Activated naive CD8-positive, alpha-beta T cell treated with anti-CD3 and anti-CD28 coated beads for 36 hours (primary cell): Measurements from ENCODE around the gene INHBC. TPM values are rescaled to one million over a fixed set of nuclear protein-coding genes. Genes with fewer than 3 reads are reported as not detected.
"Not testable (repeated sequence)": the region's sequence is repeated elsewhere in the genome, so short reads cannot be mapped to it uniquely, and the experiment has no call there.

Source experiments
- DNase-seq: peaks from one replicate; pipeline ENCODE4 v3.0.0; 2021
- H3K27ac Mint-ChIP-seq: one replicate; pipeline ENCODE4 v1.8.0; 2022; ENCODE audit warnings: mild to moderate bottlenecking, moderate library complexity, mixed read lengths
- H3K27me3 Mint-ChIP-seq: one replicate; pipeline ENCODE4 v1.8.0; 2022; ENCODE audit warnings: mild to moderate bottlenecking, mixed read lengths
- H3K36me3 Mint-ChIP-seq: one replicate; pipeline ENCODE4 v1.8.0; 2021; ENCODE audit warnings: mild to moderate bottlenecking, mixed read lengths
- H3K4me1 Mint-ChIP-seq: one replicate; pipeline ENCODE4 v1.8.0; 2021; ENCODE audit warnings: mixed read lengths
- H3K4me3 Mint-ChIP-seq: one replicate; pipeline ENCODE4 v1.8.0; 2022; ENCODE audit warnings: mild to moderate bottlenecking, moderate library complexity, mixed read lengths
- H3K9me3 Mint-ChIP-seq: one replicate; pipeline ENCODE4 v1.8.0; 2022; ENCODE audit warnings: mixed read lengths
- total RNA-seq, 2 experiments: library from RNA; stranded (reverse); gene quantifications; one replicate each; pipeline ENCODE4 v1.2.3, GENCODE V29; 2021

The INHBC gene
- total RNA-seq, 2 experiments from 2014 or later, result not detected

GRCh38 chr12:57416039-57416996, 18.3 kb upstream of the INHBC start:
- no peak for DNase-seq
- H3K27me3 Mint-ChIP-seq, result no peaks in the 10 kb centered on the region
- peaks cover 20% of the 10 kb centered on the region for H3K4me1 Mint-ChIP-seq
- H3K9me3 Mint-ChIP-seq, result no peaks in the 10 kb centered on the region
- no peak overlapping the region for H3K4me3 Mint-ChIP-seq
- no peak overlapping the region for H3K27ac Mint-ChIP-seq
- peaks cover 3% of the 10 kb centered on the region for H3K36me3 Mint-ChIP-seq

- H3K9me3 Mint-ChIP-seq, result no peaks in the 10 kb centered on the region
- DNase-seq, result no peak
- no peak overlapping the region for H3K27ac Mint-ChIP-seq
- peaks cover 19% of the 10 kb centered on the region for H3K4me1 Mint-ChIP-seq
- H3K4me3 Mint-ChIP-seq, result no peak overlapping the region
- H3K36me3 Mint-ChIP-seq, result peaks cover 8% of the 10 kb centered on the region
- H3K27me3 Mint-ChIP-seq, result no peaks in the 10 kb centered on the region
These were observed 16.3 kb upstream of the INHBC start for GRCh38 chr12:57418255-57418654.

GRCh38 chr12:57419495-57419894, 15.1 kb upstream of the INHBC start:
- H3K4me3 Mint-ChIP-seq, result no peak overlapping the region
- no peak for DNase-seq
- H3K27ac Mint-ChIP-seq, result no peak overlapping the region
- no peaks in the 10 kb centered on the region for H3K27me3 Mint-ChIP-seq
- peaks cover 9% of the 10 kb centered on the region for H3K36me3 Mint-ChIP-seq
- H3K9me3 Mint-ChIP-seq, result no peaks in the 10 kb centered on the region
- H3K4me1 Mint-ChIP-seq, result peaks cover 19% of the 10 kb centered on the region

- H3K36me3 Mint-ChIP-seq, result peaks cover 9% of the 10 kb centered on the region
- no peak overlapping the region for H3K27ac Mint-ChIP-seq
- DNase-seq, result no peak
- H3K4me1 Mint-ChIP-seq, result peaks cover 16% of the 10 kb centered on the region
- no peaks in the 10 kb centered on the region for H3K9me3 Mint-ChIP-seq
- no peaks in the 10 kb centered on the region for H3K27me3 Mint-ChIP-seq
- no peak overlapping the region for H3K4me3 Mint-ChIP-seq
These were observed 14.1 kb upstream of the INHBC start for GRCh38 chr12:57420482-57420881.

DNA sequence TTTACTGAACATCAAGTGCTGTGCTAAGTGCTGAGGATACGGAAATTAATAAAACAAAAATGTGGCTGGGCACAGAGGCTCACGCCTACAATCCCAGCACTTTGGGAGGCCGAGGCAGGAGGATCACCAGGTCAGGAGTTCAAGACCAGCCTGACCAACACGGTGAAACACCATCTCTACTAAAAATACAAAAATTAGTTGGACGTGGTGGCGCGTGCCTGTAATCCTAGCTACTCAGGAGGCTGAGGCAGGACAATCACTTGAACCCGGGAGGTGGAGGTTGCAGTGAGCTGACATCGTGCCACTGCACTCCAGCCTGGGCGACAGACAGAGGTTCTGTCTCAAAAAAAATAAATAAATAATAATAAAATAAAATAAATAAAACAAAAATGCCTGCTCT, 7.6 kb upstream of the INHBC start:
- not testable (repeated sequence) for H3K4me3 Mint-ChIP-seq, H3K9me3 Mint-ChIP-seq, H3K27ac Mint-ChIP-seq, H3K27me3 Mint-ChIP-seq, DNase-seq
- Mint-ChIP-seq H3K4me1 (peaks cover 33% of the 10 kb centered on the region), H3K36me3 (peaks cover 21% of the 10 kb centered on the region)

DNA sequence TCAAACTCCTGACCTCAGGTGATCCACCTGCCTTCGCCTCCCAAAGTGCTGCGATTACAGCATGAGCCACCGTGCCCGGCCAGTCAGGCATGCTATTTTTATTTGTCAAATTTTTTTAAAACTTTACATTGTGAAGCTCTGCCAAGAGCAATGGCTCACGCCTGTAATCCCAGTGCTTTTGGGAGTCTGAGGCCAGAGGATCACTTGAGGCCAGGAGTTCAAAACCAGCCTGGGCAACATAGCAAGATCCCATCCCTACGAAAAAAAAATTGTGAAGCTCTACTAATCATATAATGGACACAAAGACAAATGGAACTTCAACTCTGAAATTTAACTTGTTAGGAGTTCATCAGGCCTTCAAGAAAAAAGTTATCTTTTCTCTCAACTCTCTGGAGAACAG, 5.6 kb upstream of the INHBC start:
- Mint-ChIP-seq H3K4me3 (peak overlapping the region; percentile 98), H3K9me3 (no peaks in the 10 kb centered on the region), H3K36me3 (peaks cover 17% of the 10 kb centered on the region), H3K4me1 (peaks cover 29% of the 10 kb centered on the region), H3K27ac (peak overlapping the region; percentile 98), H3K27me3 (peaks cover 3% of the 10 kb centered on the region)
- no peak for DNase-seq

GRCh38 chr12:57429473-57430111, 5.0 kb upstream of the INHBC start:
- H3K4me1 Mint-ChIP-seq, result peaks cover 29% of the 10 kb centered on the region
- H3K4me3 Mint-ChIP-seq, result peak overlapping the region; percentile 98
- no peak for DNase-seq
- H3K36me3 Mint-ChIP-seq, result peaks cover 15% of the 10 kb centered on the region
- H3K27ac Mint-ChIP-seq, result peak overlapping the region; percentile 98
- H3K27me3 Mint-ChIP-seq, result peaks cover 3% of the 10 kb centered on the region
- no peaks in the 10 kb centered on the region for H3K9me3 Mint-ChIP-seq

GRCh38 chr12:57430112-57430930, 4.3 kb upstream of the INHBC start:
- H3K36me3 Mint-ChIP-seq, result peaks cover 15% of the 10 kb centered on the region
- peaks cover 3% of the 10 kb centered on the region for H3K27me3 Mint-ChIP-seq
- peak overlapping the region; percentile 98 for H3K27ac Mint-ChIP-seq
- no peaks in the 10 kb centered on the region for H3K9me3 Mint-ChIP-seq
- DNase-seq, result peak; percentile 81
- H3K4me3 Mint-ChIP-seq, result peak overlapping the region; percentile 98
- peaks cover 32% of the 10 kb centered on the region for H3K4me1 Mint-ChIP-seq

GRCh38 chr12:57430931-57431566, 3.5 kb upstream of the INHBC start, which contains the start of gene R3HDM2:
Gene R3HDM2, minus strand, starts transcription at chr12:57431043. Its CDS starts 120,615 bp downstream, at chr12:57310428.
- DNase-seq, result peak; percentile 96
- Mint-ChIP-seq H3K4me1 (peaks cover 34% of the 10 kb centered on the region), H3K27me3 (peaks cover 3% of the 10 kb centered on the region), H3K36me3 (peaks cover 14% of the 10 kb centered on the region), H3K27ac (peak within 1 kb of the TSS; percentile 98), H3K9me3 (no peaks in the 10 kb centered on the region), H3K4me3 (peak within 1 kb of the TSS; percentile 98)

- Mint-ChIP-seq H3K4me1 (peaks cover 29% of the 10 kb centered on the region), H3K9me3 (no peaks in the 10 kb centered on the region), H3K36me3 (peaks cover 8% of the 10 kb centered on the region), H3K27ac (peak overlapping the region; percentile 97), H3K27me3 (peaks cover 3% of the 10 kb centered on the region), H3K4me3 (peak overlapping the region; percentile 92)
- no peak for DNase-seq
These were observed 2.9 kb upstream of the INHBC start for GRCh38 chr12:57431654-57432188.

DNA sequence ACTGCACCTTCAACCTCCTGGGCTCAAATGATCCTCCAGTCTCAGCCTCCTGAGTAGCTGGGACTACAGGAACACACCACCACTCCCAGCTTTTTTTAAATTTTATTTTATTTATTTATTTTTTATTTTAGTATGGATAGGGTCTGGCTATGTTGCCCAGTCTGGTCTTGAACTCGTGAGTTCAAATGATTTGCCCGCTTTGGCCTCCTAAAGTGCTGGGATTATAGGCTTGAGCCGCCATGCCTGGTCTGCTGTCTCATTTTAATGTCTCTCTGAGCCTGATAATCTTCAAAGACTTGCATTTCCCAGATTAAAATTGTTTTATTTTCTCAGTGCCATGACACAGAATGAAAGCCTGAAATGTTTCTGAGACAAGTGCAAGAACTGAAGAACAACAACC, 1.2 kb upstream of the INHBC start:
- Mint-ChIP-seq H3K36me3 (peaks cover 7% of the 10 kb centered on the region), H3K9me3 (no peaks in the 10 kb centered on the region), H3K27ac (no peak overlapping the region), H3K27me3 (peaks cover 3% of the 10 kb centered on the region), H3K4me1 (peaks cover 24% of the 10 kb centered on the region), H3K4me3 (no peak overlapping the region)
- DNase-seq, result no peak

DNA sequence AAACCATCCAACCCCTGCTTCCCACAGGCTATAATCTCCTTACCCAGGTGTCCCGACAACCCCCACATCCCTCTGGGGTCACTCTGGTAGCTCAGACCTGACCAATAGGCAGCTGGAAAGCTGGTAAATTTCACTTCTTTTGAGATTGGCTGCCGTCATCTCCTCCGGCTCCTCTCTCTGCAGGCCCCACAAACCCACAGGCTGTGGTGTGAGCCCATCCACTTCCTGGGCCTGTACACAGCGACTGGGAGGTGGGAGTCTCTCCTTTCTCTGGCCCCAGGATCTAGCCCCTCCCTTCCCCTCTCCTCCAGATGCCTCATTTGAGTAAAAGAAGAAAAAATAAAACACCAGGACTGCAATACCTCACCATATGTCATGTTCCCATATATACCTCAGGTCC, 709 bp downstream of the INHBC start:
- Mint-ChIP-seq H3K4me3 (peak overlapping the region; percentile 45), H3K27ac (no peak overlapping the region), H3K9me3 (no peaks in the 10 kb centered on the region), H3K27me3 (peaks cover 3% of the 10 kb centered on the region), H3K4me1 (peaks cover 15% of the 10 kb centered on the region), H3K36me3 (no peaks in the 10 kb centered on the region)
- no peak for DNase-seq

GRCh38 chr12:57438400-57438799, 3.8 kb downstream of the INHBC start:
- Mint-ChIP-seq H3K27ac (no peak overlapping the region), H3K4me3 (no peak overlapping the region), H3K36me3 (no peaks in the 10 kb centered on the region), H3K27me3 (no peaks in the 10 kb centered on the region), H3K4me1 (peaks cover 5% of the 10 kb centered on the region), H3K9me3 (peaks cover 3% of the 10 kb centered on the region)
- no peak for DNase-seq

- peaks cover 5% of the 10 kb centered on the region for H3K4me1 Mint-ChIP-seq
- no peaks in the 10 kb centered on the region for H3K36me3 Mint-ChIP-seq
These were observed 5.2 kb downstream of the INHBC start for GRCh38 chr12:57439762-57440266.

More at GRCh38 chr12:57439762-57440266, 5.2 kb downstream of the INHBC start:
- peaks cover 3% of the 10 kb centered on the region for H3K9me3 Mint-ChIP-seq
- no peak for DNase-seq
- no peak overlapping the region for H3K27ac Mint-ChIP-seq
- H3K27me3 Mint-ChIP-seq, result no peaks in the 10 kb centered on the region
- H3K4me3 Mint-ChIP-seq, result no peak overlapping the region
